Glutamatergic neuron (in vitro differentiated cells): ENCODE results near the gene TRIO. TPM values are rescaled to one million over a fixed set of nuclear protein-coding genes. Genes with fewer than 3 reads are reported as not detected.

Experiments
- DNase-seq: peaks from one replicate; pipeline ENCODE4 v3.0.0; 2022
- H3K27ac Mint-ChIP-seq: one replicate; pipeline ENCODE4 v1.8.0; 2020; ENCODE audit warnings: mild to moderate bottlenecking, mixed read lengths, inconsistent platforms; ENCODE audit not compliant: unreplicated experiment
- H3K27me3 Mint-ChIP-seq: one replicate; pipeline ENCODE4 v1.8.0; 2020; ENCODE audit warnings: mild to moderate bottlenecking, moderate library complexity, mixed read lengths, inconsistent platforms; ENCODE audit not compliant: unreplicated experiment
- H3K36me3 Mint-ChIP-seq: one replicate; pipeline ENCODE4 v1.8.0; 2020; ENCODE audit warnings: mild to moderate bottlenecking, mixed read lengths, inconsistent platforms; ENCODE audit not compliant: unreplicated experiment
- H3K4me1 Mint-ChIP-seq: one replicate; pipeline ENCODE4 v1.8.0; 2020; ENCODE audit warnings: mild to moderate bottlenecking, low read depth, mixed read lengths, inconsistent platforms; ENCODE audit not compliant: unreplicated experiment
- H3K4me3 Mint-ChIP-seq: one replicate; pipeline ENCODE4 v1.8.0; 2020; ENCODE audit warnings: mild to moderate bottlenecking, mixed read lengths, inconsistent platforms; ENCODE audit not compliant: unreplicated experiment
- H3K9me3 Mint-ChIP-seq: one replicate; pipeline ENCODE4 v1.8.0; 2020; ENCODE audit warnings: mild to moderate bottlenecking, moderate library complexity, mixed read lengths, inconsistent platforms; ENCODE audit not compliant: unreplicated experiment
- CTCF ChIP-seq: fragments of 200-600 bp; sonication (generic); IDR thresholded peaks from one replicate; pipeline ENCODE4 v1.5.0; 2021; ENCODE audit not compliant: partially characterized antibody, unreplicated experiment
- total RNA-seq: library from RNA; stranded (reverse); fragmentation: NEBNext Ultra II Directional; extraction: Animal tissue kit (Norgen Biotek cat#: 25700); gene quantifications from one replicate; pipeline ENCODE4 v1.2.1, GENCODE V29; 2021; ENCODE audit not compliant: unreplicated experiment

Gene TRIO
- total RNA-seq, 1 donor from 2014 or later = 281 TPM

DNA sequence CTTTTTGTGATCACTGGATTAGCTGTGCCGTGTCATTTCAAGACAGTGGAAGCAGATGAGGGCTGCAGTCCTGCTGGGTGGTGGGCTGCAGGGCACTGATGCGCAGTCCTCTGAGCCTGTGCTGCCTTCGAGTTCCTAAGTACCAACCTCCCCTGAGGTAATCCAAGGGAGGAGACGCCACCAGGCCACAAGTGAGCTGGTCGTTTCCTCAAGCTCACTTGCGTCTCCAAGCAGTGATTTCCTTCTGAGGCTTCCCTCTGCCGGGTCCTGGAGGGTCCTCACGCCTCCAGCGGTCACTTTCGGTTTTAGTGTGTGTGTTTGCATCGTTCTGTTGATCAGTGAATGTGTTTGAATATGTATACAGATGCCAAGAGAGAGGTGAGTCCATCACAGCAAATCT is 115.7 kb downstream of the TRIO start:
- peaks cover 2% of the 10 kb centered on the region for H3K9me3 Mint-ChIP-seq
- H3K36me3 Mint-ChIP-seq = no peaks in the 10 kb centered on the region
- peak overlapping the region; percentile 53 for H3K4me3 Mint-ChIP-seq
- H3K4me1 Mint-ChIP-seq = peaks cover 50% of the 10 kb centered on the region
- DNase-seq = peak; percentile 50
- TF ChIP-seq CTCF = no peak
- H3K27me3 Mint-ChIP-seq = no peaks in the 10 kb centered on the region
- peak overlapping the region; percentile 24 for H3K27ac Mint-ChIP-seq

DNA sequence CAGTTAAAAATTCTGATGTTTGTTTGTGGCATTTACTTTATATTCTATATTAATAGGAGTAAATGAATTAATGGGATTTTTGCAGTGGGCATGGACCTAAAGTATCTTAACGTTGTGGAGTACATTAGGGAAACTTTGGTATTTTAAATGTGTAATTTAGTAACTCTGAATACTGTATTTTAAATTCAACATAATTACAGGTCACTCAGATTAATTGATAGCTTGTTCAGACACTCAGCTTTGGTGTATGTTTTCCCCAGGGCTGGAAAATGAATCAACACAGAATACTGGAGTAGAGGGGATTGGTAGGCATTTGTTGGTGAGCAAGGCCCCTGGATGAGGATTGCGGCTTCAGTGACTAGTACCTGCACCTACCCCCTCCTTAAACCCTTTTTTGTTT is 117.5 kb downstream of the TRIO start:
- Mint-ChIP-seq H3K27me3 (peaks cover 2% of the 10 kb centered on the region), H3K36me3 (no peaks in the 10 kb centered on the region), H3K4me1 (peaks cover 58% of the 10 kb centered on the region), H3K9me3 (peaks cover 6% of the 10 kb centered on the region), H3K4me3 (no peak overlapping the region), H3K27ac (peak overlapping the region; percentile 80)
- no peak for TF ChIP-seq CTCF
- DNase-seq = no peak

- no peak for TF ChIP-seq CTCF
- Mint-ChIP-seq H3K36me3 (no peaks in the 10 kb centered on the region), H3K9me3 (peaks cover 6% of the 10 kb centered on the region), H3K4me3 (peak overlapping the region; percentile 47), H3K27me3 (peaks cover 2% of the 10 kb centered on the region), H3K4me1 (peaks cover 58% of the 10 kb centered on the region), H3K27ac (peak overlapping the region; percentile 80)
- DNase-seq = no peak
These were observed 118.1 kb downstream of the TRIO start for GRCh38 chr5:14261235-14261634.

GRCh38 chr5:14261856-14262611 is 118.9 kb downstream of the TRIO start:
- H3K4me1 Mint-ChIP-seq = peaks cover 54% of the 10 kb centered on the region
- no peak for DNase-seq
- H3K27me3 Mint-ChIP-seq = peaks cover 2% of the 10 kb centered on the region
- no peak overlapping the region for H3K4me3 Mint-ChIP-seq
- peaks cover 6% of the 10 kb centered on the region for H3K9me3 Mint-ChIP-seq
- H3K27ac Mint-ChIP-seq = no peak overlapping the region
- no peaks in the 10 kb centered on the region for H3K36me3 Mint-ChIP-seq
- TF ChIP-seq CTCF = no peak

- Mint-ChIP-seq H3K4me3 (no peak overlapping the region), H3K9me3 (peaks cover 4% of the 10 kb centered on the region), H3K36me3 (no peaks in the 10 kb centered on the region), H3K27ac (no peak overlapping the region), H3K4me1 (peaks cover 62% of the 10 kb centered on the region), H3K27me3 (peaks cover 2% of the 10 kb centered on the region)
- no peak for TF ChIP-seq CTCF
- no peak for DNase-seq
These were observed 120.0 kb downstream of the TRIO start for GRCh38 chr5:14263113-14263512.
